Thyroid gland (tissue), 4 donors: Measurements from ENCODE around the gene RBM4B. TPM values are rescaled to one million over a fixed set of nuclear protein-coding genes. Genes with fewer than 3 reads are reported as not detected.

ENCODE experiments used
- DNase-seq, 2 donors: peaks; one replicate each; pipeline ENCODE4 v3.0.0-alpha.2; 2019
- H3K27ac ChIP-seq, 3 donors: fragments of 200-600 bp; sonication (generic); 1 replicate in 2 of 3; 2 replicates in 1 of 3; pipeline ENCODE4 v1.5.1; 2016 to 2019; ENCODE audit warnings: mild to moderate bottlenecking in 1 of 3, moderate library complexity in 1 of 3
- H3K27me3 ChIP-seq: fragments of 200-600 bp; sonication (generic); one replicate; pipeline ENCODE4 v1.5.1; 2019
- H3K36me3 ChIP-seq, 2 donors: fragments of 200-600 bp; sonication (generic); one replicate each; pipeline ENCODE4 v1.5.1; 2016 to 2019
- H3K4me1 ChIP-seq, 2 donors: fragments of 200-600 bp; sonication (generic); one replicate each; pipeline ENCODE4 v1.5.1; 2017 to 2019
- H3K4me3 ChIP-seq, 3 donors: fragments of 200-600 bp; sonication (generic); replicated peaks in 1 of 3; 1 replicate in 2 of 3; 2 replicates in 1 of 3; pipeline ENCODE4 v1.5.1; 2016; ENCODE audit warnings: mild to moderate bottlenecking in 1 of 3
- H3K9me3 ChIP-seq: fragments of 200-600 bp; sonication (generic); one replicate; pipeline ENCODE4 v1.5.1; 2017
- CTCF ChIP-seq, 6 experiments: fragments of 200-600 bp in 3 of 6; fragments of 450-650 bp in 3 of 6; sonication (generic) in 3 of 6; IDR thresholded peaks; one replicate each; pipeline ENCODE4 v1.5.1; 2016 to 2019; ENCODE audit warnings: antibody characterized with exemption in 6 of 6, mild to moderate bottlenecking in 2 of 6, inconsistent platforms in 1 of 6, moderate library complexity in 1 of 6
- POLR2A ChIP-seq, 2 donors: fragments of 450-650 bp; IDR thresholded peaks; one replicate each; pipeline ENCODE4 v1.6.1; 2017; ENCODE audit warnings: antibody characterized with exemption in 2 of 2, mild to moderate bottlenecking in 2 of 2, moderate library complexity in 1 of 2
- WGBS, 2 donors: methylation state at CpG; one replicate each; pipeline ENCODE4 v1.1.5; 2017; 5-methylcytosine and 5-hydroxymethylcytosine counted together
- intact Hi-C: fragments of 100-400 bp; cut with DNase I; formaldehyde crosslinking; loops from one replicate; pipeline ENCODE4 v1.15.1; 2023
- total RNA-seq, 4 donors: library from RNA; depleted of rRNA; stranded (reverse); fragments of >200 nt; gene quantifications; one replicate each; pipeline ENCODE4 v1.2.3, GENCODE V29; 2016

Gene RBM4B
- total RNA-seq, 4 donors from 2014 or later = 16.6 to 24.7 (median 24.2) TPM

GRCh38 chr11:66653123-66653522 lies 24.6 kb downstream of the RBM4B start:
- 93% methylated on average over 6 of the region's 6 CpGs for WGBS, 2 donors
- intact Hi-C loops = no loop called here

GRCh38 chr11:66652651-66653050 lies 25.0 kb downstream of the RBM4B start:
- 92 to 94% methylated on average over 7 of the region's 7 CpGs for WGBS, 2 donors
- DNase-seq = no peak
- Histone ChIP-seq H3K27ac (no peak overlapping the region), H3K4me3 (no peak overlapping the region), H3K9me3 (no peaks in the 10 kb centered on the region), H3K36me3 (peaks cover 8 to 16% of the 10 kb centered on the region in 2 donors), H3K4me1 (no peaks in the 10 kb centered on the region), H3K27me3 (no peaks in the 10 kb centered on the region)
- TF ChIP-seq POLR2A (IDR thresholded peaks at IDR 0.05) (no peak), CTCF (IDR thresholded peaks at IDR 0.05) (no peak)
- intact Hi-C loops = no loop called here

More at GRCh38 chr11:66653123-66653522, 24.6 kb downstream of the RBM4B start:
- Histone ChIP-seq H3K4me3 (no peak overlapping the region), H3K9me3 (no peaks in the 10 kb centered on the region), H3K4me1 (no peaks in the 10 kb centered on the region), H3K36me3 (peaks cover 8 to 18% of the 10 kb centered on the region in 2 donors), H3K27ac (no peak overlapping the region), H3K27me3 (no peaks in the 10 kb centered on the region)
- no peak for DNase-seq
- TF ChIP-seq CTCF (IDR thresholded peaks at IDR 0.05) (no peak), POLR2A (IDR thresholded peaks at IDR 0.05) (no peak)

GRCh38 chr11:66651016-66651415 lies 26.7 kb downstream of the RBM4B start:
- no peak overlapping the region for H3K27ac ChIP-seq
- intact Hi-C loops = no loop called here
- peaks cover 11 to 20% of the 10 kb centered on the region in 2 donors for H3K36me3 ChIP-seq
- H3K4me1 ChIP-seq = no peaks in the 10 kb centered on the region
- 92 to 93% methylated on average over 2 of the region's 2 CpGs for WGBS, 2 donors
- no peak overlapping the region for H3K4me3 ChIP-seq
- no peak for DNase-seq
- TF ChIP-seq POLR2A (IDR thresholded peaks at IDR 0.05) (no peak), CTCF (IDR thresholded peaks at IDR 0.05) (no peak)
- no peaks in the 10 kb centered on the region for H3K27me3 ChIP-seq
- H3K9me3 ChIP-seq = no peaks in the 10 kb centered on the region

GRCh38 chr11:66649903-66650302 lies 27.8 kb downstream of the RBM4B start:
- Histone ChIP-seq H3K4me1 (peaks cover 9 to 11% of the 10 kb centered on the region in 2 donors), H3K36me3 (peaks cover 21 to 32% of the 10 kb centered on the region in 2 donors), H3K9me3 (no peaks in the 10 kb centered on the region), H3K27ac (no peak overlapping the region), H3K4me3 (no peak overlapping the region), H3K27me3 (no peaks in the 10 kb centered on the region)
- 98% methylated on average over 5 of the region's 5 CpGs for WGBS, 2 donors
- no peak for TF ChIP-seq POLR2A (IDR thresholded peaks at IDR 0.05)
- TF ChIP-seq CTCF (IDR thresholded peaks at IDR 0.05) = no peak
- intact Hi-C loops = no loop called here
- no peak for DNase-seq

GRCh38 chr11:66646828-66647227 lies 30.9 kb downstream of the RBM4B start:
- intact Hi-C loops = no loop called here
- Histone ChIP-seq H3K4me1 (peaks cover 25 to 40% of the 10 kb centered on the region in 2 donors), H3K4me3 (no peak overlapping the region), H3K36me3 (peaks cover 33 to 46% of the 10 kb centered on the region in 2 donors), H3K27ac (no peak overlapping the region), H3K27me3 (no peaks in the 10 kb centered on the region), H3K9me3 (no peaks in the 10 kb centered on the region)
- TF ChIP-seq POLR2A (IDR thresholded peaks at IDR 0.05) = no peak
- TF ChIP-seq CTCF (IDR thresholded peaks at IDR 0.05) = no peak
- 86 to 89% methylated on average over 4 of the region's 4 CpGs for WGBS, 2 donors
- no peak for DNase-seq
